Pulmonary artery endothelial cell (primary cell): ENCODE data around the gene NFATC2. TPM values are rescaled to one million over a fixed set of nuclear protein-coding genes. Genes with fewer than 3 reads are reported as not detected.

Experiments
- DNase-seq: peaks from one replicate; pipeline ENCODE4 v3.0.0-alpha.2; 2011; ENCODE audit warnings: low read depth, low spot score
- total RNA-seq: library from RNA; depleted of rRNA; stranded (reverse); fragments of >200 nt; gene quantifications from 2 replicates; pipeline ENCODE4 v1.2.3, GENCODE V29; 2014

NFATC2 gene
- 1.6 and 1.7 TPM in 2 replicates for total RNA-seq

DNA sequence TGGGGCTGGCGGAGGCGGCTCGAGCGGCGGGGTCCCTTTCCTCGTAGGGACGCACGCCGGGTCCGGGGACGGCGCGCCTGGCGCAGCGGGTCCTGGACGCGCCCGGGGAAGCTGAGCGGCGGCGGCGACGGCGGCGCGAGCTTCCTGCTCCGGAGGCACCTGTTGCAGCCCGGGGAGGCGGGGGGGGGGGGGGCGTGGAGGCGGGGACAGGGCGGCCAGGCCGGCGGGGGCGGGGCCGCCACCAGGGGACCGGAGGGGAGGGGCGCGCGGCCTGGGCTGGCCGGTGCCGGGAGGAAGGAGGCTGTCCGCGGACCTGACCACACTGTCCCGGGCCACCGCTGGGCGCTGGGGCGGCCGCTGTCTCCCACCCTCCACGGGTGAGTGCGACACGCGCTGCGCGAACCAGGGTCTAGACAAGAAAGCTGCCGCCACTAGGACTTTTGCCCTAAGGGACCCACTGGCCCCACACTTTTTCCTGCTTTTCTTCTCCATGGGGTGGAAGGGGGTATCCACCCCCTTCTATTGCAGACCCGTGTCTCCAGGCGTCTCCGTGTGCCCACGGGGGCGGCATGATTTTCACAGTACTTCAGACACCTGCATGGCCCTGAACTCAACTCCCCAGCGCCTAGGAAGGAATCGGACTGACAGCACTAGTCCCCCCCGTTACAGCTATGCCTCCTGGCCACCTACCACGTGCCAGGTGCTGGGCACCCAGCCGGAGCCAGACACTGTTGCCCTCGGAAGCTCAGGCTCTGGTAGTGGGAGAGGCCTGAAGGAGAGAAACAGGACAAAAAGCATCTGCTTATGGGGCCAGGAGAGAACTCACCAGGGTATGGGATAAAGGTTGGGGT lies at the start of gene NFATC2:
NFATC2 (minus strand) TSS at position 149 of the 851 bp plus-strand sequence. CDS start 220 bp downstream, outside the sequence.
- no peak for DNase-seq

- no peak for DNase-seq
Observed at GRCh38 chr20:51591871-51592270, 49.4 kb upstream of the NFATC2 start.

GRCh38 chr20:51588762-51589161 lies 46.2 kb upstream of the NFATC2 start:
- no peak for DNase-seq

- DNase-seq = no peak
Observed at GRCh38 chr20:51587145-51587544, 44.6 kb upstream of the NFATC2 start.

DNA sequence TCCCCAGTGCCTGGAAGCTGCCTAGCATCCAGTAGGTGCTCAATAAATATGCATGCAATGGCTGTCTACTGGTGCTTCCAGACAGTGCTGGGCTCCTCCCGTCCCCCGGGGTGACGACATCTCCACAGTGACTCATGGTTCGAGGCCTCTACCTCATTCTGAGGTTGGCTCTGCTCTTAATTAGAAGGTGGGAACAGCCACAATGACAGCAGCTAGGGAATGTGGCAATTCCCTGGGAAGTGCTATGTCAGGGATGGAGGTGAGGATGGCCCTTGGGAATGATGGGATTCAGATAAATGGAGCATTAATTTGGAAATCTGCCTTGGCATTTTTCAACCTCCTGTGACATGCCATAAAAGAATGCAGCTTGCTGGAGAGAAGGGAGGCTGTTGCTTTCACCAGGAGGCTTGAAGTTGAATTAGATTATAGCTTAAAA lies 43.5 kb upstream of the NFATC2 start:
- no peak for DNase-seq

GRCh38 chr20:51585148-51585547 lies 42.6 kb upstream of the NFATC2 start:
- no peak for DNase-seq

DNA sequence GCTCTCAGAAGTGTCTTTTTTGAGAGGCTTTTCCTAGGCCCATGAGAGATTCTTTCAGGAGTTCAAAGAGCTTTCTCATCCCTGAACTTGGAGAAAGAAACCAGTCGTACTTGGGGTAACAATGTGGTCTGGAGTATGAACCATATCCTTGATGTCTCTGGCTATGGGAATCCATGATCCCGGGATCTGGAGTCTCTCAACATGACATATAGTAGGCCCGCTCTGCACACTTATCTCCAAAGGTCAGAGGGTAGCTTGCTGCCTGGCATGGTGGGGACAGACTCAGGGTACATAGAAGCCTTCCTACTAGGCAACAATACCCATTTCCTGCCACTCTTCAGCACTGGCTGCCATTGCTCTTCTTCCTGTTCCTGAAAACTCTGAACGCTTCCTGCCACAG lies 42.2 kb upstream of the NFATC2 start:
- DNase-seq = no peak

DNA sequence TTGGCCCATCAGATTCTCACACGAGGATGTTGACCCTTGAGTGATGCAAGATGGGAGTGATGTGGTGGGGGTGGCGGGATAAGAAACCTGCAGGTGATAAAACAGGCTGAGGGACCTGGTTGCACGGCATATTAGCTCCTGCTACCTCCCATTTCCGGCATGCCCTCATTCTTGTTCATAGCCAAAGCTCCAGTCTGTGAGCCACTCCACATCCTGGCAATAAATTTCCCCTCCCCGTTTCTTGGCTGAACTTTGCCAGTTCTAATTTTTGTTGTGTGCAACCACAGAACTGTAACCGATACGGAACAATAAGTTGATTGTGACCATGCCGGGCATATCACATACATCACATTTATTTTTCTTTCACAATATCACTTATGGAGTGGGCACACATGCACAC lies 41.6 kb upstream of the NFATC2 start:
- no peak for DNase-seq

- DNase-seq = no peak
Observed at GRCh38 chr20:51583499-51583898, 41.0 kb upstream of the NFATC2 start.

- DNase-seq = no peak
Observed at GRCh38 chr20:51583073-51583472, 40.6 kb upstream of the NFATC2 start.

DNA sequence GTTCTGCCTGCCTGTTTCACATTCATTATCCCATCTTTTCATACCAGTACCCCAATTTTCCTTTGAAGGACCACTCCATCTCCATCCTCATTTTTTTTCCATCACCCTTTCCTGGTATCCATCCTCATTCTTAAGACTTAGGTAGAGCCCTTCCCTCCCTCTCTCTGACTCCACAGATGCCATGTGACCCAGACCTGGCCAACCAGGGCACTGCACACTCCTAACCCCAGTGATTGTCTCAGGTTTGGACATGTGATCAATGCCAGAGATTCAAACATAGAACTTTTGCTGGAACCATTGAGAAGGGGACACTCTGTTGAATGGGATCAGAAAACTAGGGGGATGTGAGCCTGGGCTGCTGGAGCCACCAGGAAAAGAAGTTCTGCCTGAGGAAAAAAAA lies 39.1 kb upstream of the NFATC2 start:
- no peak for DNase-seq

GRCh38 chr20:51579137-51579536 lies 36.6 kb upstream of the NFATC2 start:
- no peak for DNase-seq

DNA sequence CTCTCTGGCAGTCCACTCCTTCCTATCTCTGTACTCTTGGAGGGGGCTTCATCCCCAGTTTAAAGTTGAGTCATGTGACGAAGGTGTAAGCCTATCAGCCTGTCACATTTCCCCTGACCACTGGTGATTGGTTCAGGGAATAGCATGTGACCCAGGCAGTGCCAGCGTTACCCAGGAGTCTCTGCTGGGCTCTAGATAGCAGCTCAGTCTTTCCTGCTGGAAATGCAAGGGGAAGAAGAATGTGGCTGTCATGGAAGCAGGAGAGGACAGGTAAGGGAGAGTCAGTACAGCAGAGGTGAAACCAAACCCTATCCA lies 35.6 kb upstream of the NFATC2 start:
- DNase-seq = no peak

DNA sequence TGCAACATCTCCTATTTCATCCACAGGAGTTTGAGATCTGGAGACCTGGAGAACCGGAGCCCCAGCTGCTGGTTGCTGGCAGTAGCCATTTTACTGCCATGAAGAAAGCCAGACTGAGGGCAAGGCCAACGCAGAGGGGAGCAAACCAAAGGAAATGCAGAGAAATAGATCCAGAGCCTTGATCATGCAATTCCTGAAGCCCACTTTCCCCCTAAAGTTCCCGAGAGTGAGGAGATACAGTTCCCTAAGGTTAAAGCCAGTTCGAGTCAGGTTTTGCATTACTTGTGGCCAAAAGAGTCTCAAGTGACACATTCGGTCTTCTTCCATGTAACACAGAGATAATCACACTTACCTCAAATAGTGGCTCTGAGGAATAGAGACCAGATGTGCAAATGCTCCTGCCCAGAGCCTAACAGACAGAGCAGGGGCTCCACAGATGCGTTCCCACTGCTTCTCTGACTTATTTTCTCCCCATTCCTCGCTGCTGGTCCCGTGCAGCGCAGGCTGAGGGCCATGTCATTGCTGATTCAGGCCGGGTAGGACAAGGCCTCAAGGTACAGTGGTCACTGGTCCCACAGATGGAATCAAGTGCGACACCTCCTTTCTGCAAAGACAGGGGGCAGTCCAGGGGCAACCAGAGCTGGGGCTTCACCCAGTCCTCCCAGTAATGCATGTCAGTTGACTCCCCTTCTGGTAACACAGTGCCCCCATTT lies 35.1 kb upstream of the NFATC2 start:
- no peak for DNase-seq

DNA sequence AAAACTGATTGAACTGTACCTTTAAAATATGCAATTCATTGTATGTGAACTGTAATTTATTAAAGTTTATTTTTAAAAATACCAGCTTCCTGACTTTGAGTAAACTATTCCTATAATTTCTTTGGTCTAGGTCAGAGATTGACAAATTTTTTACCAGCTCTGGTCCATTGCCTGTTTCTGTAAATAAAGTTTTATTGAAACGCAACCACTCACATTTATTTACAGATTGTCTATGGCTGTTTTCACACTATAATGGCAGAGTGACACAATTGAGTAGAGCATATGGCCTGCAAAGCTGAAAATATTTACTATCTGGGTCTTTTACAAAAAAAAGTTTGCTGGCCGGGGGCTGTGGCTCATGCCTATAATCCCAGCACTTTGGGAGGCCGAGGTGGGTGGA lies 33.0 kb upstream of the NFATC2 start:
- DNase-seq = no peak

GRCh38 chr20:51574248-51575033 lies 31.9 kb upstream of the NFATC2 start:
- DNase-seq = no peak

GRCh38 chr20:51573576-51574243 lies 31.2 kb upstream of the NFATC2 start:
- DNase-seq = no peak

DNA sequence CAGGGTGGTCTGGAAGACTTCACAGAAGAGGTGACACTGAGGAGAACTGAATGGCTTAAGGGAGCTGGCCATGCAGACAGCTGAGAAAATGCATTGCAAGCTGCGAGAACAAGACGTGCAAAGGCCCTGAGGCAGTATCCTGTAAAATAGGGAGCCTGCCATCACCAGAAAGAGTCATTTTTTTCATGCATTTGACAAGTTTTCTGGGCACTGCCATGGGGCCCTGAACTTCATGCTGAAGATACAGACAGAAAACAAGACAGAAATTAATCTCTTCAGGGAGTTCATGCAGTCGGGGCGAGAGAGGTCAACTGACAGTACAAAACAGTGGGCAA lies 28.9 kb upstream of the NFATC2 start:
- no peak for DNase-seq

GRCh38 chr20:51570739-51571459 lies 28.4 kb upstream of the NFATC2 start:
- DNase-seq = no peak

GRCh38 chr20:51569815-51570738 lies 27.6 kb upstream of the NFATC2 start:
- DNase-seq = no peak
